Gastrocnemius medialis (tissue), 4 donors: ENCODE results near the gene GABBR2.

Experiments
- POLR2A ChIP-seq, 2 donors: fragments of 450-650 bp; IDR thresholded peaks; one replicate each; pipeline ENCODE4 v1.6.1; 2017; ENCODE audit warnings: antibody characterized with exemption in 2 of 2, mild to moderate bottlenecking in 2 of 2, moderate library complexity in 2 of 2
- TF ChIP-seq, protein P1 (sequence below), 5 experiments: fragments of 450-650 bp in 3 of 5; fragments of 200-600 bp in 2 of 5; sonication (generic) in 2 of 5; IDR thresholded peaks in 4 of 5; conservative IDR thresholded peaks in 1 of 5; 1 replicate in 4 of 5; 2 replicates in 1 of 5; pipeline ENCODE4 v1.5.1; 2016 to 2019; ENCODE audit warnings: antibody characterized with exemption in 5 of 5, mild to moderate bottlenecking in 3 of 5, moderate library complexity in 3 of 5

DNA sequence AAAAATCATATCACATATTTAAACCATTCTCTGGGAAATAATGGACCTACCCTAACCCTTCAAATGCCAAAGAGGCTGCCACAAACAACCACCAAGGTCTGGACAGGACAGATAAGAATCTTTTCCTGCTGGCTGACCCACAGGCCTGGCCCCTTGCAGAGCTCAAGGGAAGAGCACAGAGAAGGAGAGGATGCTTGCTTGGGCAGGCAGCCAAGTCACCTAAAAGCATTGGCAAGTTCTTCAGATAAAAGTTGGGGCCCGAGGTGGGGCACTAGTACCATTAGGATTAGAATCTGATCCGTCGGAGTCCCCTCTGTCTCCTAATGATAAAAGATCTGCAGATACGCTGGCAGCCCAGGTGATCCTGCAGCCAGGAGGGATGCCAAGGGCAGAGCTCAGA lies 176.6 kb downstream of the GABBR2 start:
- TF ChIP-seq, protein P1, sequence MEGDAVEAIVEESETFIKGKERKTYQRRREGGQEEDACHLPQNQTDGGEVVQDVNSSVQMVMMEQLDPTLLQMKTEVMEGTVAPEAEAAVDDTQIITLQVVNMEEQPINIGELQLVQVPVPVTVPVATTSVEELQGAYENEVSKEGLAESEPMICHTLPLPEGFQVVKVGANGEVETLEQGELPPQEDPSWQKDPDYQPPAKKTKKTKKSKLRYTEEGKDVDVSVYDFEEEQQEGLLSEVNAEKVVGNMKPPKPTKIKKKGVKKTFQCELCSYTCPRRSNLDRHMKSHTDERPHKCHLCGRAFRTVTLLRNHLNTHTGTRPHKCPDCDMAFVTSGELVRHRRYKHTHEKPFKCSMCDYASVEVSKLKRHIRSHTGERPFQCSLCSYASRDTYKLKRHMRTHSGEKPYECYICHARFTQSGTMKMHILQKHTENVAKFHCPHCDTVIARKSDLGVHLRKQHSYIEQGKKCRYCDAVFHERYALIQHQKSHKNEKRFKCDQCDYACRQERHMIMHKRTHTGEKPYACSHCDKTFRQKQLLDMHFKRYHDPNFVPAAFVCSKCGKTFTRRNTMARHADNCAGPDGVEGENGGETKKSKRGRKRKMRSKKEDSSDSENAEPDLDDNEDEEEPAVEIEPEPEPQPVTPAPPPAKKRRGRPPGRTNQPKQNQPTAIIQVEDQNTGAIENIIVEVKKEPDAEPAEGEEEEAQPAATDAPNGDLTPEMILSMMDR (IDR thresholded peaks at IDR 0.05 in 4 of 5, conservative IDR thresholded peaks at IDR 0.05 in 1 of 5) = no peak
- TF ChIP-seq POLR2A (IDR thresholded peaks at IDR 0.05) = no peak
